Measurements from ENCODE around the gene DACT2. TPM values are rescaled to one million over a fixed set of nuclear protein-coding genes. Genes with fewer than 3 reads are reported as not detected.

Gene DACT2
- total RNA-seq, 1 experiment from 2014 or later = 3.3 TPM

DNA sequence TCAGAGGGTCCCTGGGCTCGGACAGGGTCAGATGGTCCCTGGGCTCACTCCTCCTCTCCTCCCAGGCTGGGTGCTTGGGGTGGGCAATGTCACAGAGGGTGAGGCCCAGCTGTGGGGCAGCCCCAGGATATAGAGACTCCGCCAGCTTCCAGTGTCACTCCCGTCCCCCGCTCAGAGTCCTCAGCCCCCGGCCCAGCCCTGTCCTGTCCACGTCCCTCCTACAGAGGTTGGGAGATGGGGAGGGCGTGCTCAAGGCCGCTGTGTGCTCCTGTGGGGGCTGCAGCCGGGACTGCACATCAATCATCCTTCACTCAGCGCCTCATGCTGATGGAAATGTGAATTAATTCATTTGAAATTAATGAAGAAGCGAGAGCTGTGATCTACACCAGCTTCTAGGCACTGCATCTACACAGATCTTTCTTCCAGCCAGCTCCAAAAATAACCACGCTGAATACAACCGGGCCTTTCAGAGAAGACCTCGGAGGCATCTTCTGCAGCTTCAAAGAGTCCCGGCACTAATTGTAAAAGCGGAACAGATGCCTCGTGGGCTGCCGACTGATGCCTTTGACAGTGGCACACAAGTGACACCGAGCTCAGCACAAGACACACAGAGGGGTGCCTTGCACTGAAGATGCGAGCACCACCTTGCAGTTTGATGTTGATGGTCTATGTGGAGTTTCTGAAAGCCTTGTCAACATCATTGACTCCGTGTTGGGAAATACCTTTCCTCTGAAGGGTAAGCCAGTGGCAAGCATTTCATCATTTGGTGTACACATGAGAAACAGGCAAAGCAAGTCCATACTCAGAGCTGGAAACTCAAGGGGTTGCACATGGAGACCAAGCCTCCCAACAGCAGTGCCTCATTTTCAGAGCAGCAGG, 39.3 kb downstream of the DACT2 start:
- H3K27ac ChIP-seq (ENCODE audit: low read length) = no peak overlapping the region
- ChIA-PET POLR2A (no interaction called here), CTCF (no interaction called here)
- peaks cover 3% of the 10 kb centered on the region; the same call in 1 of the 2 replicates for H3K27me3 ChIP-seq (ENCODE audit: control insufficient read depth, insufficient read depth, low read length)
- no peaks in the 10 kb centered on the region for H3K36me3 ChIP-seq (ENCODE audit: control insufficient read depth, insufficient read depth, low read length)
- H3K9me3 ChIP-seq (ENCODE audit: control insufficient read depth, insufficient read depth, low read depth, low read length) = no peaks in the 10 kb centered on the region
- no peak for TF ChIP-seq CTCF (IDR thresholded peaks at IDR 0.05)
- TF ChIP-seq REST (IDR thresholded peaks at IDR 0.05; ENCODE audit: insufficient read depth in 1 of 2, low read depth in 2 of 2, low read length in 1 of 2) = no peak
- TF ChIP-seq POLR2AphosphoS5 (IDR thresholded peaks at IDR 0.05; ENCODE audit: low read depth, low read length) = no peak
- no peak for TF ChIP-seq TCF7L2 (IDR thresholded peaks at IDR 0.05; ENCODE audit: low read depth, low read length)
- in situ Hi-C loops (cut with HindIII; ENCODE audit: low pct_unique_long_range_greater_than_20kb, low sequenced_read_pairs) (no loop called here), intact Hi-C loops (cut with micrococcal nuclease; ENCODE audit: unreplicated experiment) (no loop called here)
- no peak overlapping the region for H3K4me3 ChIP-seq (ENCODE audit: low read depth in 2 of 2, low read length in 2 of 2)
- H3K4me1 ChIP-seq (ENCODE audit: control insufficient read depth, insufficient read depth, low read length) = no peaks in the 10 kb centered on the region
- DNase-seq (ENCODE audit: low read depth, low spot score) = no peak
- ATAC-seq = no peak
- BruUV-seq (replicated peaks) = no TSS peak

- in situ Hi-C loops (cut with HindIII; ENCODE audit: low pct_unique_long_range_greater_than_20kb, low sequenced_read_pairs) (no loop called here), intact Hi-C loops (cut with micrococcal nuclease; ENCODE audit: unreplicated experiment) (no loop called here)
- DNase-seq (ENCODE audit: low read depth, low spot score) = no peak
- Histone ChIP-seq H3K9me3 (ENCODE audit: control insufficient read depth, insufficient read depth, low read depth, low read length) (no peaks in the 10 kb centered on the region), H3K4me1 (ENCODE audit: control insufficient read depth, insufficient read depth, low read length) (no peaks in the 10 kb centered on the region), H3K36me3 (ENCODE audit: control insufficient read depth, insufficient read depth, low read length) (no peaks in the 10 kb centered on the region), H3K27me3 (ENCODE audit: control insufficient read depth, insufficient read depth, low read length) (peaks cover 3% of the 10 kb centered on the region; the same call in 1 of the 2 replicates), H3K4me3 (ENCODE audit: low read depth in 2 of 2, low read length in 2 of 2) (no peak overlapping the region), H3K27ac (ENCODE audit: low read length) (no peak overlapping the region)
- ChIA-PET POLR2A (no interaction called here), CTCF (interaction anchor here (0.6 kb wide), 1 partner anchor 1005 kb away, joined by 3 read pairs; no protein-coding TSS in a partner anchor)
- no peak for TF ChIP-seq CTCF (IDR thresholded peaks at IDR 0.05)
- no peak for TF ChIP-seq SIN3A (IDR thresholded peaks at IDR 0.05; ENCODE audit: borderline replicate concordance, insufficient read depth, low read depth, low read length)
- no peak for TF ChIP-seq TCF7L2 (IDR thresholded peaks at IDR 0.05; ENCODE audit: low read depth, low read length)
- TF ChIP-seq POLR2AphosphoS5 (IDR thresholded peaks at IDR 0.05; ENCODE audit: low read depth, low read length) = no peak
- TF ChIP-seq REST (IDR thresholded peaks at IDR 0.05; ENCODE audit: insufficient read depth in 1 of 2, low read depth in 2 of 2, low read length in 1 of 2) = no peak
- no TSS peak for BruUV-seq (replicated peaks)
- ATAC-seq = no peak
These were observed 40.1 kb downstream of the DACT2 start for GRCh38 chr6:168279403-168279935.

Measured in Panc1 (cell line).